HepG2 (cell line): ENCODE data around the gene NTM.

Experiments used
- CTCF ChIP-seq: sonication (generic); formaldehyde crosslinking; IDR thresholded peaks from 2 replicates; pipeline ENCODE4 v1.5.0; 2020; ENCODE audit warnings: mild to moderate bottlenecking, missing genetic modification reagents, moderate library complexity
- RFX1 ChIP-seq: fragments of 450-650 bp; IDR thresholded peaks from 2 replicates; pipeline ENCODE4 v1.6.1; 2017
- SRF ChIP-seq: IDR thresholded peaks from 2 replicates; pipeline ENCODE4 v1.6.1; 2011; ENCODE audit warnings: mild to moderate bottlenecking, low read depth, low read length, moderate library complexity
- TARDBP ChIP-seq: sonication (generic); formaldehyde crosslinking; IDR thresholded peaks from 2 replicates; pipeline ENCODE4 v1.8.0; 2022; ENCODE audit warnings: mild to moderate bottlenecking, missing genetic modification reagents

GRCh38 chr11:131666617-131667016, 296.2 kb downstream of the NTM start:
- TF ChIP-seq TARDBP (CRISPR knock-in tag) (no peak), CTCF (CRISPR knock-in tag) (no peak), SRF (no peak), RFX1 (no peak)
